ENCODE data around the gene LMBRD2.

- no peak for TF ChIP-seq REST (IDR thresholded peaks at IDR 0.05; ENCODE audit: low read depth, low read length)
- TF ChIP-seq MAX (IDR thresholded peaks at IDR 0.05; ENCODE audit: low read depth, low read length), result no peak
- no peak for TF ChIP-seq ATF2 (IDR thresholded peaks at IDR 0.05; ENCODE audit: low read length)
- TF ChIP-seq POLR2A (IDR thresholded peaks at IDR 0.05; ENCODE audit: low read depth, low read length), result no peak
Measured at GRCh38 chr5:36175043-36175442, 23.4 kb upstream of the LMBRD2 start.
